Measurements from ENCODE around the gene ACSF2. TPM values are rescaled to one million over a fixed set of nuclear protein-coding genes. Genes with fewer than 3 reads are reported as not detected.
A peak's percentile ranks its signal among the peaks of the same experiment; 100 is the strongest.

The ACSF2 gene
- total RNA-seq, 1 donor from 2014 or later: 70.4 TPM

DNA sequence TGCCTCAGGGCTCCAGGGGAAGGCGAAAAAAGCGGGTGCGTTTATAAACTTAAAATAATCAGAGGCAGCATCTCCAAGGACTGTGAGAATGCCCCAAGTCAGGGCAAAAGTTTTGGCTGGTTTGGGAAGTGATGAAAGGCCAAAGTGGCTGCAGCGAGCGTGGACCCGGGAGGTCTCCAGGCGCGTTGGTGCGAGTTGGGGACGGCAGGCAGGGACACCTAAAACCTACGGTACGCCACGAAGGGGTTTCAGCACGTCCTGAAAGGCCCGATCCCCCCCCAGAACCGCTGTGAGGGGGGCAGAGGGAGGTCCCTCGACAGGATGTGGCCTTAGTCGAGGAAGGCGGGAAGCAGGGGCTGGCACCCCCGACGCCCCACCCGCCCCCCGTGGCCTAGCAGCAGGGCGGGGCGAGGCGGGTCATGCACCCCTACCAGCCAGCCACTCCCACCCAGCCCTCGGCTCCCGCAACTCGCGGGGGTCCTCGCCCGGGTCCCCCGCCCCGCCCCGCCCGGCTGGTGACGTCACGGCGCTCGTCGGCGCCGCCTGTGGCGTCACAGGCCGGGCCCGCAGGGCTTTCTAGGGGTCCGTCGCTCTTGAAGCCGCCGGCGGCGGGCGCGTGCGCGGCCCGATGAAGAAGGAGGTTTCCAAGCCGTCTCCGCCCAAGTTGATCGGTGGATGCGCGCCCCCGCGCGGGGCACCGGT lies 82.0 kb downstream of the ACSF2 start, which contains the start of gene MYCBPAP:
TSS of gene MYCBPAP (plus strand) at position 569 of the 702 bp plus-strand sequence. CDS start 236 bp downstream, outside the sequence.
- no peaks in the 10 kb centered on the region for H3K9me3 ChIP-seq
- no peaks in the 10 kb centered on the region for H3K36me3 ChIP-seq
- peak; percentile 26 for TF ChIP-seq CTCF (IDR thresholded peaks at IDR 0.05)
- DNase-seq (peak; percentile 88), ATAC-seq (peak; percentile 81 to 88)
- H3K4me1 ChIP-seq: peaks cover 8% of the 10 kb centered on the region
- H3K4me3 ChIP-seq: peak within 1 kb of the TSS; percentile 68
- intact Hi-C loops (cut with DNase I): no loop called here
- H3K27me3 ChIP-seq (ENCODE audit: low read depth): no peaks in the 10 kb centered on the region
- peak within 1 kb of the TSS; percentile 75 for H3K27ac ChIP-seq

GRCh38 chr17:50508573-50509460 lies 82.8 kb downstream of the ACSF2 start:
- Histone ChIP-seq H3K36me3 (no peaks in the 10 kb centered on the region), H3K4me1 (peaks cover 8% of the 10 kb centered on the region), H3K27me3 (ENCODE audit: low read depth) (no peaks in the 10 kb centered on the region), H3K4me3 (peak overlapping the region; percentile 68), H3K9me3 (no peaks in the 10 kb centered on the region), H3K27ac (peak overlapping the region; percentile 75)
- no peak for TF ChIP-seq CTCF (IDR thresholded peaks at IDR 0.05)
- no peak for DNase-seq
- intact Hi-C loops (cut with DNase I): no loop called here
- peak in 1 of 2 donors; percentile 4 for ATAC-seq

- intact Hi-C loops (cut with DNase I): no loop called here
- H3K4me1 ChIP-seq: peaks cover 8% of the 10 kb centered on the region
- no peak for TF ChIP-seq CTCF (IDR thresholded peaks at IDR 0.05)
- no peaks in the 10 kb centered on the region for H3K27me3 ChIP-seq (ENCODE audit: low read depth)
- no peak overlapping the region for H3K4me3 ChIP-seq
- no peaks in the 10 kb centered on the region for H3K9me3 ChIP-seq
- ATAC-seq: no peak
- DNase-seq: no peak
- no peak overlapping the region for H3K27ac ChIP-seq
- no peaks in the 10 kb centered on the region for H3K36me3 ChIP-seq
These were observed 85.0 kb downstream of the ACSF2 start for GRCh38 chr17:50511058-50511457.

DNA sequence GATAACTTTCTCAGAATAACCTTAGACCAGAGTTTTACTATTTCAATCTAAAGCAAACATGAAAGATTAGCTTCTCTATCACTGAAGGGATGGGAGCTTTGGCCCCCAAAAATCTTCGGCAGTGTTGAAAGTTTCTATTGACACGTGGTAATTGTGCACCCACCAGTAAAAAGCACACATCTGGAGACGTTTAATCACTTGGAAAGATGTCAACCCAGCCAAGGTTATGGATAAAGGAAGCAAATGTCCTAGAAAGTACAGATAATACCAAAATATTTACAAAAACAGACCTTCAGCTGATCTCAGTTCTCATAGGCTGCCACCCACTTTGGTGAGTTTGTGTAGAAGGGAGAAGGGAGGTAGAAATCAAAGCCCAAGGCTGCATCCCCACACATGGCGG lies 87.5 kb downstream of the ACSF2 start:
- DNase-seq (no peak), ATAC-seq (no peak)
- no peaks in the 10 kb centered on the region for H3K36me3 ChIP-seq
- TF ChIP-seq CTCF (IDR thresholded peaks at IDR 0.05): no peak
- peaks cover 7% of the 10 kb centered on the region for H3K4me1 ChIP-seq
- no peak overlapping the region for H3K4me3 ChIP-seq
- no peak overlapping the region for H3K27ac ChIP-seq
- intact Hi-C loops (cut with DNase I): no loop called here
- no peaks in the 10 kb centered on the region for H3K9me3 ChIP-seq
- H3K27me3 ChIP-seq (ENCODE audit: low read depth): no peaks in the 10 kb centered on the region

- H3K27ac ChIP-seq: no peak overlapping the region
- intact Hi-C loops (cut with DNase I): no loop called here
These were observed 88.4 kb downstream of the ACSF2 start for GRCh38 chr17:50514388-50514787.

More at GRCh38 chr17:50514388-50514787, 88.4 kb downstream of the ACSF2 start:
- H3K36me3 ChIP-seq: no peaks in the 10 kb centered on the region
- no peaks in the 10 kb centered on the region for H3K4me1 ChIP-seq
- no peaks in the 10 kb centered on the region for H3K9me3 ChIP-seq
- ATAC-seq (no peak), DNase-seq (no peak)
- H3K4me3 ChIP-seq: no peak overlapping the region
- no peaks in the 10 kb centered on the region for H3K27me3 ChIP-seq (ENCODE audit: low read depth)
- TF ChIP-seq CTCF (IDR thresholded peaks at IDR 0.05): no peak

All from lower lobe of right lung (tissue), 2 donors.